Gastroesophageal sphincter (tissue), 3 donors: ENCODE results near the gene AGRP.

ENCODE experiments used
- EP300 ChIP-seq: sonication (generic); formaldehyde crosslinking; IDR thresholded peaks from one replicate; pipeline ENCODE4 v1.6.1; 2017; ENCODE audit warnings: antibody characterized with exemption, mild to moderate bottlenecking
- POLR2A ChIP-seq, 2 donors: fragments of 450-650 bp; IDR thresholded peaks; one replicate each; pipeline ENCODE4 v1.6.1; 2017; ENCODE audit warnings: antibody characterized with exemption in 2 of 2, mild to moderate bottlenecking in 2 of 2, moderate library complexity in 1 of 2
- POLR2AphosphoS5 ChIP-seq: sonication (generic); formaldehyde crosslinking; IDR thresholded peaks from one replicate; pipeline ENCODE4 v1.6.1; 2017; ENCODE audit warnings: antibody characterized with exemption
- TF ChIP-seq, protein P1 (sequence below), 4 experiments: fragments of 200-600 bp in 2 of 4; fragments of 450-650 bp in 2 of 4; sonication (generic) in 1 of 4; IDR thresholded peaks; one replicate each; pipeline ENCODE4 v1.5.1; 2017 to 2019; ENCODE audit warnings: antibody characterized with exemption in 4 of 4, mild to moderate bottlenecking in 2 of 4, moderate library complexity in 2 of 4

DNA sequence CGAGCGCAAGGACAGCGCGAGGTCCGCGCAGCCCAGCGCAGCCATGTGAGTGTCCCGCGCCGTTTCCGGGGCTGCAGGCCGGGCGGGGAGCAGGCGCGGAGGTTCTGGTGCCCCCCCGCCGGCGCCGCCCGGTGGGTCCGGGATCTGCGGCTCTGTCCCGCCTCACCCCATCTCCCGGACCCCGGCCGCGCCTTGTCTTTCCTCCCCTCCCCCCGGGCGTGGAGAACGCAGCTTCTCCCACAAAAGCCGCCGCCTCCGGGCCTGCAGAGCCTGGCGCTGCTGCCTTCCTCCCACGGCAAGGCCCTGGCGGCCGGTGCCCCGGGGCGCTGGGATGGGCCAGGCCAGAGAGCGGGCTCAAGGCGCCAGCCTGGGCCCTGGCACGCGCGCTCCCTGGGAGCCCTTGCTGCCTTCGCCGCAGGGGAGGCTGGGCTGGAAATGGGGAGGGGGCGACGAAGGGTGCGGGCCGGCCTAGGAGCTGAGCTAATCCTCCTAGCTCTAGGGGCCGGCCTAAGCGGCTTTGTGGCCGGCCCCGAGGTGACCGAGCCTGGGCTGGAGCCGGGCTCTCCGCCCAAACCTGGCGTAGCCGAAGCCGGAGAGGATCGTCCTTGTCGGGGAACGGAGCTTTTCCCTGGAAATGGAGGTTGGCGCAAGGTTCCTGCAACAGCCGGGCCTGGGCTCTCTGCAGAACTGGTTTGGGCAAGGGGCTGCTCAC, 45.7 kb upstream of the AGRP start:
- TF ChIP-seq, protein P1, sequence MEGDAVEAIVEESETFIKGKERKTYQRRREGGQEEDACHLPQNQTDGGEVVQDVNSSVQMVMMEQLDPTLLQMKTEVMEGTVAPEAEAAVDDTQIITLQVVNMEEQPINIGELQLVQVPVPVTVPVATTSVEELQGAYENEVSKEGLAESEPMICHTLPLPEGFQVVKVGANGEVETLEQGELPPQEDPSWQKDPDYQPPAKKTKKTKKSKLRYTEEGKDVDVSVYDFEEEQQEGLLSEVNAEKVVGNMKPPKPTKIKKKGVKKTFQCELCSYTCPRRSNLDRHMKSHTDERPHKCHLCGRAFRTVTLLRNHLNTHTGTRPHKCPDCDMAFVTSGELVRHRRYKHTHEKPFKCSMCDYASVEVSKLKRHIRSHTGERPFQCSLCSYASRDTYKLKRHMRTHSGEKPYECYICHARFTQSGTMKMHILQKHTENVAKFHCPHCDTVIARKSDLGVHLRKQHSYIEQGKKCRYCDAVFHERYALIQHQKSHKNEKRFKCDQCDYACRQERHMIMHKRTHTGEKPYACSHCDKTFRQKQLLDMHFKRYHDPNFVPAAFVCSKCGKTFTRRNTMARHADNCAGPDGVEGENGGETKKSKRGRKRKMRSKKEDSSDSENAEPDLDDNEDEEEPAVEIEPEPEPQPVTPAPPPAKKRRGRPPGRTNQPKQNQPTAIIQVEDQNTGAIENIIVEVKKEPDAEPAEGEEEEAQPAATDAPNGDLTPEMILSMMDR (IDR thresholded peaks at IDR 0.05), result no peak
- TF ChIP-seq POLR2A (IDR thresholded peaks at IDR 0.05), result peak; percentile 61 to 64
- TF ChIP-seq POLR2AphosphoS5, result no peak
- no peak for TF ChIP-seq EP300
